ENCODE measurements around the gene OXNAD1.

The OXNAD1 gene

DNA sequence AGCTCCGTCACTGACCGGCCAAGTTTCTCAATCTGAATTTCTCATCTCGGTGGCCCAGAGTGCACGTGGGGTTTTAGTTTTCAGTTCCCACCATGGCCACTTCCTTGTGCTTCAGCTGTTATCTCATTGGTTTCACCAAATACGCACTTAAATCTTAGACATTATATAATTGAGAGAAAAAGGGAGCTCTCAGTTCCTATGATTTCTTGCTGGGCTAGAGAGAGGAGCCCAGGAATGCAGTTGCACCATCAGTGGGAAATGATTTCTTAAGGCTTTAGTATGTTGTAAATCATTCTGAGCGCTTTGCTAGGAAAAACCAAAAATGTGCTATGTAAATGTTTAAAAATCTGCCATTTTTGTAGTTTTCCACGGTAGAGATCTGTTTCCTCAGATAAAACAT lies 53.2 kb downstream of the OXNAD1 start:
- DNase-seq: no peak
- H3K4me1 ChIP-seq: no peaks in the 10 kb centered on the region
- H3K36me3 ChIP-seq: peaks cover 41 to 70% (median 69%) of the 10 kb centered on the region in 3 donors
- H3K27ac ChIP-seq: no peak overlapping the region
- no peaks in the 10 kb centered on the region for H3K9me3 ChIP-seq
- H3K4me3 ChIP-seq: no peak overlapping the region
- no peaks in the 10 kb centered on the region for H3K27me3 ChIP-seq
- TF ChIP-seq, protein P1, sequence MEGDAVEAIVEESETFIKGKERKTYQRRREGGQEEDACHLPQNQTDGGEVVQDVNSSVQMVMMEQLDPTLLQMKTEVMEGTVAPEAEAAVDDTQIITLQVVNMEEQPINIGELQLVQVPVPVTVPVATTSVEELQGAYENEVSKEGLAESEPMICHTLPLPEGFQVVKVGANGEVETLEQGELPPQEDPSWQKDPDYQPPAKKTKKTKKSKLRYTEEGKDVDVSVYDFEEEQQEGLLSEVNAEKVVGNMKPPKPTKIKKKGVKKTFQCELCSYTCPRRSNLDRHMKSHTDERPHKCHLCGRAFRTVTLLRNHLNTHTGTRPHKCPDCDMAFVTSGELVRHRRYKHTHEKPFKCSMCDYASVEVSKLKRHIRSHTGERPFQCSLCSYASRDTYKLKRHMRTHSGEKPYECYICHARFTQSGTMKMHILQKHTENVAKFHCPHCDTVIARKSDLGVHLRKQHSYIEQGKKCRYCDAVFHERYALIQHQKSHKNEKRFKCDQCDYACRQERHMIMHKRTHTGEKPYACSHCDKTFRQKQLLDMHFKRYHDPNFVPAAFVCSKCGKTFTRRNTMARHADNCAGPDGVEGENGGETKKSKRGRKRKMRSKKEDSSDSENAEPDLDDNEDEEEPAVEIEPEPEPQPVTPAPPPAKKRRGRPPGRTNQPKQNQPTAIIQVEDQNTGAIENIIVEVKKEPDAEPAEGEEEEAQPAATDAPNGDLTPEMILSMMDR (IDR thresholded peaks at IDR 0.05): no peak
- intact Hi-C loops (cut with DNase I; ENCODE audit: low total_unique reads): no loop called here

DNA sequence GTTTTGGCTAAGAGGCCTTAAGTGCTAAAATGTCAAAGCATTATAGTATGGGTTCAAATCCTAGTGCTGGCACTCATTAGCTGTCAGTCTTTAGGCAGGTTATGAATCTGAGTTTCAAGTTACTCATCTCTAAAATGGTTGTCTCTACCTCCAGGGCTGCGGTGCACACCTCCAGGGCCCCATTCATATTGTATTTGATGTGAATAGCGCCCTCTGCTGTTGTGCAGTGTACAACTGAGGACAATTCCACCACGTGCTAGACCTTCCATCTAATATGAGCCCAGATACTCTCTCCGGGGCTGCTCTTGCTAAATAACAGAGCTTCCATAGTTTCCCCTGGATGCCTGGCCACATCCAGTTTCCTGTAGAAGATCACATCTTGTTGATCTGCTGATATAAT lies 54.3 kb downstream of the OXNAD1 start:
- H3K27ac ChIP-seq: no peak overlapping the region
- no peak for DNase-seq
- no peak overlapping the region for H3K4me3 ChIP-seq
- peaks cover 44 to 68% (median 64%) of the 10 kb centered on the region in 3 donors for H3K36me3 ChIP-seq
- H3K9me3 ChIP-seq: no peaks in the 10 kb centered on the region
- TF ChIP-seq, protein P1 (IDR thresholded peaks at IDR 0.05): no peak
- no peaks in the 10 kb centered on the region for H3K27me3 ChIP-seq
- intact Hi-C loops (cut with DNase I; ENCODE audit: low total_unique reads): no loop called here
- no peaks in the 10 kb centered on the region for H3K4me1 ChIP-seq

DNA sequence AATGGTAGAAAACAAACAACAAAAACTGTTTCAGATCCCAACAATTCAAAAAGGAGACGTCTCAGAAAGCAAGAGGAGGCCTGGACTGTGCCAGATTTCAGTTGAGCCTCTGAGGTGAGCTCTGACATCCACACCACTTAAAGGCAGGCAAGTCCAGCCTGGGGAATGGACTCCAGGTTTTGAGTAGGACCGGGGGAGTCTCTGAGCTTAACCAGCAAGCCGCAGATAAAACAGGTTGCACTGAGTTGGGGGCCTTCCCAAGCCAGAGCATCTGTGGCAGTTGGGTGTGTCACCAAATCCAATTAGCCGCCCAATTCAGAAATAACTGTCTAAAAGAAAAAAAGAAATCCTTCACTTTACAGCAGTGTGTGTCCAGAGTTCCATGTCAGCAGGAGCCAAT lies 54.7 kb downstream of the OXNAD1 start:
- no peak overlapping the region for H3K4me3 ChIP-seq
- H3K9me3 ChIP-seq: no peaks in the 10 kb centered on the region
- peaks cover 44 to 64% (median 64%) of the 10 kb centered on the region in 3 donors for H3K36me3 ChIP-seq
- intact Hi-C loops (cut with DNase I; ENCODE audit: low total_unique reads): no loop called here
- DNase-seq: no peak
- no peaks in the 10 kb centered on the region for H3K4me1 ChIP-seq
- H3K27ac ChIP-seq: no peak overlapping the region
- no peaks in the 10 kb centered on the region for H3K27me3 ChIP-seq
- TF ChIP-seq, protein P1 (IDR thresholded peaks at IDR 0.05): no peak

DNA sequence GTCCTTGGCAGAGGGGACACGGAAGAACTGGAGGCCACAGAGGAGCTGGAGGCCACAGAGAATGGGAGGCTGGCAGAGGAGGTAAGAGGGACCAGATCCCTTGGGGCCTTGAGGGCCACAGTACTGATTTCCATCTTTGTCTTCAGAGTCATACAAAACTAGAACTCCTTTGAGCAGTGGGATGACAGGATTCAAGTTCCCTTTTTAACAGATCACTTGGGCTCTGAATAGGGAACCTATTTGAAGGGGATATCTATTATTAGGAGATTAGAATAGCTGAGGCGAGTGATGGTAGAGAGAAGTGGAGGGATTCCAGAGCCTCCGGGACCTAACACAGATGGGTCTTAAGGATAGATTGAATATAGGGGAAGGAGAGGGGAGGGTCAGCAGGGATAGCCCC lies 55.7 kb downstream of the OXNAD1 start:
- H3K9me3 ChIP-seq: no peaks in the 10 kb centered on the region
- H3K36me3 ChIP-seq: peaks cover 44 to 66% (median 63%) of the 10 kb centered on the region in 3 donors
- no peaks in the 10 kb centered on the region for H3K27me3 ChIP-seq
- no peaks in the 10 kb centered on the region for H3K4me1 ChIP-seq
- H3K27ac ChIP-seq: no peak overlapping the region
- no peak for DNase-seq
- H3K4me3 ChIP-seq: no peak overlapping the region
- TF ChIP-seq, protein P1 (IDR thresholded peaks at IDR 0.05): no peak
- intact Hi-C loops (cut with DNase I; ENCODE audit: low total_unique reads): no loop called here

DNA sequence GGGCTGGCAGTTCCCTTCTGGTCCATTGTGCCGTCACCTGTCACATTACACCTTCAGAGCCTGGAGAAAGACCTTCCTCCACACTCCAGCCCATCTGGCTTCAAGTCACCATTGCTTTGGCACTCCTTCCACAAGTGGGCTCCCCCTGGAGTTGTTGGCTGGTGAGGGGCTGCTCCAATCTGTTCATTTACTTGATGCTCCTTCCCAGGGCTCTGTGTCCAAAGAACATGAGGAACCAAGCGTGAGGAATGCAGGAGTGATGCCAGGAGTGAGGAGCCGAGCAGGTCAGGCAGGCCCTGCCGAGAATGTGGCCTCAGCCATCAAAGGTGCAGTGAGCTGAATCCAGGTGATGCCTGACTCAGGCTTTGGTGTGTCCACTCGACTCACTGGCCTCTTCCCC lies 57.2 kb downstream of the OXNAD1 start:
- Histone ChIP-seq H3K4me1 (no peaks in the 10 kb centered on the region), H3K27ac (no peak overlapping the region), H3K36me3 (peaks cover 41 to 66% (median 55%) of the 10 kb centered on the region in 3 donors), H3K4me3 (no peak overlapping the region), H3K9me3 (no peaks in the 10 kb centered on the region), H3K27me3 (no peaks in the 10 kb centered on the region)
- DNase-seq: no peak
- TF ChIP-seq, protein P1 (IDR thresholded peaks at IDR 0.05): no peak
- intact Hi-C loops (cut with DNase I; ENCODE audit: low total_unique reads): no loop called here

DNA sequence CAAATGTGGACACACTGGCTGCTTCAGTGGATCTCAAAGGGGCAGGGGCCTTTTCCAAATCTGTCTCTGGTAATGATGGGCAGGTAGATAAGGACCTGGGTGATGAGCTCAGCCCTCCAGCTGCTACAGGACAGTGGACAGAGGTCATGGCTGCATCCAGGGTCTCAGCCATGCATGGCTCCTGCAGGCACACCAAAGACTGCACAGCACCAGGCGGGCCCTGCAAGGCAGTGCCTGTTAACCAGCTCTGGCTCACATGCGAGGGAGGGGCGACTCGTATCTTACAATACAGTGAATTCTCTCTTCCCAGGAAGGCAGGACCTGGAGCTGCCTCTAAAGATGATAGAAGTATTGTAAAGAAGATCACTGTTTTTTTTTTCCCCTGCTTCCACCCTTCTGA lies 58.7 kb downstream of the OXNAD1 start:
- no peak for DNase-seq
- H3K4me1 ChIP-seq: no peaks in the 10 kb centered on the region
- intact Hi-C loops (cut with DNase I; ENCODE audit: low total_unique reads): no loop called here
- TF ChIP-seq, protein P1 (IDR thresholded peaks at IDR 0.05): no peak
- no peaks in the 10 kb centered on the region for H3K27me3 ChIP-seq
- H3K4me3 ChIP-seq: no peak overlapping the region
- no peaks in the 10 kb centered on the region for H3K9me3 ChIP-seq
- H3K36me3 ChIP-seq: peaks cover 34 to 66% (median 55%) of the 10 kb centered on the region in 3 donors
- no peak overlapping the region for H3K27ac ChIP-seq

Measured in tibial artery (tissue), 4 donors.